Peyer's patch (tissue), 4 donors: Measurements from ENCODE around the gene HSD17B8.

ENCODE experiments used
- CTCF ChIP-seq, 6 experiments: fragments of 450-650 bp in 4 of 6; fragments of 200-600 bp in 2 of 6; sonication (generic) in 1 of 6; IDR thresholded peaks; one replicate each; pipeline ENCODE4 v1.5.1; 2017 to 2019; ENCODE audit warnings: antibody characterized with exemption in 6 of 6, mild to moderate bottlenecking in 3 of 6, moderate library complexity in 1 of 6
- POLR2A ChIP-seq, 2 donors: fragments of 450-650 bp; IDR thresholded peaks; one replicate each; pipeline ENCODE4 v1.5.1; 2017; ENCODE audit warnings: antibody characterized with exemption in 2 of 2, mild to moderate bottlenecking in 2 of 2, moderate library complexity in 2 of 2

GRCh38 chr6:33250731-33251130 lies 46.3 kb downstream of the HSD17B8 start:
- no peak for TF ChIP-seq POLR2A (IDR thresholded peaks at IDR 0.05)
- no peak for TF ChIP-seq CTCF (IDR thresholded peaks at IDR 0.05)
